H9 (cell line): ENCODE results near the gene MSANTD2. TPM values are rescaled to one million over a fixed set of nuclear protein-coding genes. Genes with fewer than 3 reads are reported as not detected.

Experiments used
- DNase-seq: peaks from one replicate; pipeline ENCODE4 v3.0.0-alpha.2; 2017
- H2AFZ ChIP-seq: one replicate; pipeline ENCODE4 v1.6.1; 2013; ENCODE audit warnings: mild to moderate bottlenecking, low read length, control low read depth, moderate library complexity
- H2AK5ac ChIP-seq: 2 replicates; pipeline ENCODE4 v1.6.1; 2013; ENCODE audit warnings: low read length, control low read depth, mixed read lengths; ENCODE audit not compliant: insufficient read length
- H2BK120ac ChIP-seq: one replicate; pipeline ENCODE4 v1.6.1; 2013; ENCODE audit warnings: low read depth, mild to moderate bottlenecking, low read length, control low read depth, inconsistent platforms; ENCODE audit not compliant: poor library complexity, severe bottlenecking
- H2BK12ac ChIP-seq: 2 replicates; pipeline ENCODE4 v1.6.1; 2013; ENCODE audit warnings: low read length, control low read depth, mixed read lengths, low read depth; ENCODE audit not compliant: insufficient read length
- H2BK15ac ChIP-seq: 2 replicates; pipeline ENCODE4 v1.6.1; 2013; ENCODE audit warnings: low read depth, low read length, control low read depth
- H2BK20ac ChIP-seq: one replicate; pipeline ENCODE4 v1.6.1; 2013; ENCODE audit warnings: low read depth, mild to moderate bottlenecking, low read length, control low read depth, inconsistent platforms; ENCODE audit not compliant: poor library complexity, severe bottlenecking
- H2BK5ac ChIP-seq: 2 replicates; pipeline ENCODE4 v1.6.1; 2013; ENCODE audit warnings: low read length, control low read depth, mixed read lengths; ENCODE audit not compliant: insufficient read length
- H3K14ac ChIP-seq: 2 replicates; pipeline ENCODE4 v1.6.1; 2013; ENCODE audit warnings: low read length, control low read depth; ENCODE audit not compliant: insufficient read depth
- H3K18ac ChIP-seq: 2 replicates; pipeline ENCODE4 v1.6.1; 2013; ENCODE audit warnings: low read depth, mild to moderate bottlenecking, mixed read lengths, low read length, control low read depth; ENCODE audit not compliant: insufficient read length
- H3K23ac ChIP-seq: 2 replicates; pipeline ENCODE4 v1.6.1; 2013; ENCODE audit warnings: low read length, control low read depth, mixed read lengths, low read depth; ENCODE audit not compliant: insufficient read length
- H3K23me2 ChIP-seq: 2 replicates; pipeline ENCODE4 v1.6.1; 2013; ENCODE audit warnings: low read depth, mild to moderate bottlenecking, mixed read lengths, low read length, control low read depth; ENCODE audit not compliant: insufficient read length, poor library complexity, severe bottlenecking
- H3K27ac ChIP-seq: 2 replicates; pipeline ENCODE4 v1.5.1; 2013; ENCODE audit warnings: low read length, control low read depth, mixed read lengths, low read depth; ENCODE audit not compliant: insufficient read length
- H3K27me3 ChIP-seq: 2 replicates; pipeline ENCODE4 v1.6.1; 2013; ENCODE audit warnings: low read length, control low read depth, inconsistent platforms; ENCODE audit not compliant: insufficient read depth
- H3K4ac ChIP-seq: 2 replicates; pipeline ENCODE4 v1.6.1; 2013; ENCODE audit warnings: low read depth, mild to moderate bottlenecking, control low read depth, inconsistent platforms, low read length, moderate library complexity
- H3K4me1 ChIP-seq: 2 replicates; pipeline ENCODE4 v1.6.1; 2013; ENCODE audit warnings: low read length, control low read depth, inconsistent platforms; ENCODE audit not compliant: insufficient read depth
- H3K4me2 ChIP-seq: 2 replicates; pipeline ENCODE4 v1.6.1; 2013; ENCODE audit warnings: low read length, control low read depth, mixed read lengths; ENCODE audit not compliant: insufficient read length, insufficient read depth
- H3K56ac ChIP-seq: 2 replicates; pipeline ENCODE4 v1.6.1; 2013; ENCODE audit warnings: low read depth, mild to moderate bottlenecking, mixed read lengths, low read length, control low read depth; ENCODE audit not compliant: insufficient read length
- H3K79me1 ChIP-seq: 2 replicates; pipeline ENCODE4 v1.6.1; 2013; ENCODE audit warnings: low read depth, mild to moderate bottlenecking, moderate library complexity, low read length, control low read depth, inconsistent platforms; ENCODE audit not compliant: insufficient read depth, poor library complexity, severe bottlenecking
- H3K79me2 ChIP-seq: 2 replicates; pipeline ENCODE4 v1.6.1; 2013; ENCODE audit warnings: low read length, control low read depth, inconsistent platforms; ENCODE audit not compliant: insufficient read depth
- H3K9ac ChIP-seq: 2 replicates; pipeline ENCODE4 v1.6.1; 2013; ENCODE audit warnings: low read length, control low read depth, mixed read lengths; ENCODE audit not compliant: insufficient read length; ENCODE audit errors: extremely low read depth
- H3K9me3 ChIP-seq: one replicate; pipeline ENCODE4 v1.6.1; 2013; ENCODE audit warnings: low read depth, low read length, inconsistent platforms; ENCODE audit not compliant: control insufficient read depth
- H3T11ph ChIP-seq: one replicate; pipeline ENCODE4 v1.6.1; 2013; ENCODE audit warnings: mild to moderate bottlenecking, low read length, control low read depth, inconsistent platforms
- H4K20me1 ChIP-seq: one replicate; pipeline ENCODE4 v1.6.1; 2013; ENCODE audit not compliant: control insufficient read depth, insufficient read length, insufficient read depth
- H4K5ac ChIP-seq: 2 replicates; pipeline ENCODE4 v1.6.1; 2013; ENCODE audit warnings: low read depth, mild to moderate bottlenecking, mixed read lengths, low read length, control low read depth; ENCODE audit not compliant: insufficient read length
- H4K8ac ChIP-seq: replicated peaks from 2 replicates; pipeline ENCODE4 v1.6.1; 2013; ENCODE audit warnings: low read length, control low read depth, mixed read lengths, low read depth; ENCODE audit not compliant: insufficient read length
- H4K91ac ChIP-seq: 2 replicates; pipeline ENCODE4 v1.6.1; 2013; ENCODE audit warnings: low read depth, mild to moderate bottlenecking, moderate library complexity, mixed read lengths, low read length, control low read depth; ENCODE audit not compliant: insufficient read length
- H3K27ac Mint-ChIP-seq, 3 experiments: 2 replicates in 2 of 3; 3 replicates in 1 of 3; pipeline ENCODE4 v1.8.0; 2020 to 2021; ENCODE audit warnings: mixed read lengths in 3 of 3, mild to moderate bottlenecking in 1 of 3, moderate library complexity in 1 of 3
- H3K27me3 Mint-ChIP-seq: 2 replicates; pipeline ENCODE4 v1.8.0; 2021; ENCODE audit warnings: low read depth, mild to moderate bottlenecking, moderate library complexity, mixed read lengths
- H3K36me3 Mint-ChIP-seq, 3 experiments: 2 replicates in 2 of 3; 3 replicates in 1 of 3; pipeline ENCODE4 v1.8.0; 2020 to 2021; ENCODE audit warnings: low read depth in 3 of 3, mixed read lengths in 3 of 3; ENCODE audit not compliant: insufficient read depth in 1 of 3
- H3K4me1 Mint-ChIP-seq, 2 experiments: 2 replicates each; pipeline ENCODE4 v1.8.0; 2020; ENCODE audit warnings: mixed read lengths in 2 of 2
- H3K4me3 Mint-ChIP-seq, 2 experiments: 2 replicates in 1 of 2; 3 replicates in 1 of 2; pipeline ENCODE4 v1.8.0; 2020 to 2021; ENCODE audit warnings: mild to moderate bottlenecking in 2 of 2, mixed read lengths in 2 of 2, moderate library complexity in 1 of 2
- H3K9me3 Mint-ChIP-seq, 2 experiments: 2 replicates in 1 of 2; 3 replicates in 1 of 2; pipeline ENCODE4 v1.8.0; 2020; ENCODE audit warnings: mild to moderate bottlenecking in 2 of 2, mixed read lengths in 2 of 2, moderate library complexity in 1 of 2
- WGBS: extraction: QIAGEN DNeasy Blood & Tissue Kit; methylation state at CpG from one replicate; pipeline ENCODE4 v1.1.7; 2013; ENCODE audit warnings: missing lambda C conversion rate, low lambda C conversion rate, mixed read lengths; ENCODE audit not compliant: insufficient read length; ENCODE audit errors: extremely low coverage; 5-methylcytosine and 5-hydroxymethylcytosine counted together
- total RNA-seq: library from RNA; stranded (reverse); gene quantifications from 2 replicates; pipeline ENCODE4 v1.2.1, GENCODE V29; 2021
- TF ChIP-seq, protein P1 (sequence below): fragments of 200-600 bp; sonication (generic); conservative IDR thresholded peaks from 3 replicates; pipeline ENCODE4 v1.8.0; 2021; ENCODE audit warnings: antibody characterized with exemption, mild to moderate bottlenecking

The MSANTD2 gene
- total RNA-seq, 1 experiment from 2014 or later: 18.1 TPM

DNA sequence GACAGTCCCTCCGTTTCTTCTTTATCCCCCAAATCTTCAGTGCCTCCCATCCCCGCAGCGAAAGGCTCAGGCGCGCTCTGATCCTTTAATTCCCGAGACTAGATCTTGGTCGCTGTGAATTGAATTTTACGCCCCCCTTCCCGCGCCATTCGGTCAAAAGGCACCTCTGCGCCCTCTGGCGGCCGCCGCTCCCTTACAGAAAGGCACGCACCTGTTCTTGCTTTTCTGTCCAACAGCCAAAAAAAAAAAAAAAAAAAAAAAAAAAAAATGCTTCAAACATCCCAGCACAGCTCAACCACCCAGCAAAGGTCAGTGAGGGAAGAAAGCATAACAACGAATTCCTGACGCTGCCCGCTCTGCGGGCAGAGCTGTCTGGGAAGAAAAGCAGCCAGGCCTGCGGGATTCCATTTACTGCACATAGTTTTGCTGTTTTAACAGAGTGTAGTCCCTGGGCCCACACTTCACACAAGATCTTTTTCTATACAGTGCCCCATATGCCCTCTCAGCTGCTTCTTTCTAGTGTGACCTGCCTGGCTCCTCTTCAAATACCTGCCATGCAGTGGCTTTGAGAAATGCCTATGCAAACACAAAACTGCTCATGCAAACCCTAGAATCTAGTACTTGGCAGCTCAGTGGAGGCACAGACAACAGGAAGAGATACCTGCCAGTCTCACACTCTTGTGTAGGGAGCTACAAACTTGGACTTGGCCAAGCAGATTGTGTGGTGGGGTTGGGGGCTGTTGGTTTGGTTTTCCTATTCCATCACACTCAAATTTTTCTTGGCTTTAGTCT is 36.9 kb downstream of the MSANTD2 start:
- Mint-ChIP-seq H3K36me3 (peaks cover 8 to 13% (median 9%) of the 10 kb centered on the region in 3 experiments; a peak in 6 of 7 replicates), H3K4me3 (peak overlapping the region; percentile 75 to 90), H3K27me3 (peaks cover 45% of the 10 kb centered on the region), H3K27ac (peak overlapping the region in 1 of 3 experiments; percentile 79; a peak in 2 of 7 replicates), H3K9me3 (no peaks in the 10 kb centered on the region), H3K4me1 (peaks cover 28 to 36% of the 10 kb centered on the region in 2 experiments)
- Histone ChIP-seq H2BK15ac (no peak overlapping the region), H2AFZ (no peak overlapping the region), H3K9ac (no peak overlapping the region), H4K91ac (no peak overlapping the region), H2BK120ac (no peak overlapping the region), H2BK12ac (no peak overlapping the region), H3K27me3 (peaks cover 37% of the 10 kb centered on the region), H2BK20ac (no peak overlapping the region), H3K79me1 (no peaks in the 10 kb centered on the region), H3K14ac (no peak overlapping the region), H2BK5ac (no peak overlapping the region), H3K4me1 (no peaks in the 10 kb centered on the region), H3K23me2 (peaks cover 24% of the 10 kb centered on the region), H4K8ac (no peak overlapping the region), H3K56ac (no peak overlapping the region), H4K5ac (no peak overlapping the region), H4K20me1 (no peaks in the 10 kb centered on the region), H3K9me3 (no peaks in the 10 kb centered on the region), H3T11ph (no peak overlapping the region), H3K27ac (no peak overlapping the region), H2AK5ac (no peak overlapping the region), H3K4me2 (peak overlapping the region; percentile 70), H3K4ac (no peak overlapping the region), H3K18ac (no peak overlapping the region), H3K79me2 (no peaks in the 10 kb centered on the region), H3K23ac (no peak overlapping the region)
- WGBS: no CpG with 5 or more reads among the region's 21 CpGs
- DNase-seq: peak; percentile 84
- TF ChIP-seq, protein P1, sequence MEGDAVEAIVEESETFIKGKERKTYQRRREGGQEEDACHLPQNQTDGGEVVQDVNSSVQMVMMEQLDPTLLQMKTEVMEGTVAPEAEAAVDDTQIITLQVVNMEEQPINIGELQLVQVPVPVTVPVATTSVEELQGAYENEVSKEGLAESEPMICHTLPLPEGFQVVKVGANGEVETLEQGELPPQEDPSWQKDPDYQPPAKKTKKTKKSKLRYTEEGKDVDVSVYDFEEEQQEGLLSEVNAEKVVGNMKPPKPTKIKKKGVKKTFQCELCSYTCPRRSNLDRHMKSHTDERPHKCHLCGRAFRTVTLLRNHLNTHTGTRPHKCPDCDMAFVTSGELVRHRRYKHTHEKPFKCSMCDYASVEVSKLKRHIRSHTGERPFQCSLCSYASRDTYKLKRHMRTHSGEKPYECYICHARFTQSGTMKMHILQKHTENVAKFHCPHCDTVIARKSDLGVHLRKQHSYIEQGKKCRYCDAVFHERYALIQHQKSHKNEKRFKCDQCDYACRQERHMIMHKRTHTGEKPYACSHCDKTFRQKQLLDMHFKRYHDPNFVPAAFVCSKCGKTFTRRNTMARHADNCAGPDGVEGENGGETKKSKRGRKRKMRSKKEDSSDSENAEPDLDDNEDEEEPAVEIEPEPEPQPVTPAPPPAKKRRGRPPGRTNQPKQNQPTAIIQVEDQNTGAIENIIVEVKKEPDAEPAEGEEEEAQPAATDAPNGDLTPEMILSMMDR: peak; percentile 81
